ENCODE measurements around the gene GALE.
"Not testable (repeated sequence)": the region's sequence is repeated elsewhere in the genome, so short reads cannot be mapped to it uniquely, and the experiment has no call there.

GALE gene

DNA sequence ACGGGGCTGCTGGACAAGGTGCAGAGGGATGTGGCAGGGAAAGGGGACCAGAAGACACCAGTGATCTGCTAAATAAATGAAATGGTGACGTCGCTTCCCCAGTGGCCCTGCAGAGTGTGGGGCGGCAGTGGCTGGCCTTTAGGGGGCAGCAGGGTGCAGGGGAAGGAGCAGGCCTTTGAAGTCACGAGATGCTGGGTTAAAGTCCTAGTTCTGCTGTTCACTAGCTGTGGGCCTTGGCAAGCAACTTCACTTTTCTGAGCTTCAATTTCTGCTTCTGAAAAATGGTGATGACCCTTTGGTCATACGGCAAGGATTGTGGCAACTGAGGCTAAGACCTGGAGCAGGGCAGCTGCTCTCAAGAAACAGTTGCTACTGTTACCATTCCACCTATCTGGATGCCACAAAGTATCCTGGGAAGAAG is 9.2 kb upstream of the GALE start:
- peak; percentile 76 for DNase-seq (ENCODE audit: low spot score)

DNA sequence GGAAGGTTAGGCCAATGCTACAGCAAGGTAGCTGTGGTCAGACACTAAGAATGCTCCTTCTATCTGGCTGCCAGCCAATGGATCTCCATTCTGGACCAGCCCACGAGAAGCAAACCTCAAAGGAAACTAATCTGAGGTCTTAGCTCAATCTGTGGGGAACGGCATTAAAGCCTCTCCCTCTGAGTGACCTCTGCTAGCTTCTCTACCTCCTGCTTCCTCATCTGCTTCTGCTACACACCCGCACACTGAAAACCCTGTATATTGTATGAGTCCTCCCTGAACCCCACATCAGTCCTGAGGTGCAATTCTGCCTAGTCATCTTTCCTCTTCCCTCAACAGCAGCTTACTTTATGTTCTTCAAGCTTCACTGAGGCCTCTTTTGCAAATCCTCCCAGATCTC is 6.9 kb upstream of the GALE start:
- no peak for DNase-seq (ENCODE audit: low spot score)

DNA sequence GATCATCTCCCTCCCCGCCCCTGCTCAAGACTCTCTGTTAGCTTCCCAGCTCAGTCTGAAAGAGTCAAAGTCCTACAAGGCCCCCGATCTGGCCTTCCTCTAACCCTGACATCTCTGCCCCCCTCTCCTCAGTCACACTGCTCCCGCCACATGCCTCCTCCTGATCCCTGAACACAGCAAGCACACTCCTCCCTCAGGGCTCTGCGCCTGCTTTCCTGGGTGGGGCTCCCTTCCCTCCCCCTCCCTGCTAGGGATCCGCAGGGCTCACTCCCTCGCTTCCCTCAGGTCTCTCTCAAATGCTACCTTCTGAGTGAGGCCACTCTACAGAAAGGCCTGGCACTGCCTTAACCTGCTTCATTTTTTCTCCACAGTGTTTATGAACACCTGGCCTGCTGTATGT is 5.7 kb upstream of the GALE start:
- no peak for DNase-seq (ENCODE audit: low spot score)

DNA sequence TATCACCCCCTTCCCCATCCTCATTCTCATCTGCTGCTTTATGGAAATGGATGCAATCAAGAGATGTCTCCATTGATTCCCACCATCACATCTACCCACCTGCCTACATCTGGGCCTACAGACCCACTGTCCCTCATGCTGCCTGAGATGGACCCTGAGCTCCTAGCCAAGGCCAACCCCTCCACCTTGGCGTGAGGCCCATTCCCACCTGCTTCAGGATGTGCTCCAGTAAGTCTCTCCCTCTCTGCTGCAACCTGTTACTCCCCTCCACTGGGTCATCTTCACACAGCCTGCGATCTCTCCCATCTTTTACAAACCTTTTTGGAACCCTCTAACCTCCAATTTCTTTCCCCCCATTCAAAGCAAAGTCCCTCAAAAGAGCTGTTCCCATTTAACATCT is 4.5 kb upstream of the GALE start:
- DNase-seq (ENCODE audit: low spot score), result no peak

DNA sequence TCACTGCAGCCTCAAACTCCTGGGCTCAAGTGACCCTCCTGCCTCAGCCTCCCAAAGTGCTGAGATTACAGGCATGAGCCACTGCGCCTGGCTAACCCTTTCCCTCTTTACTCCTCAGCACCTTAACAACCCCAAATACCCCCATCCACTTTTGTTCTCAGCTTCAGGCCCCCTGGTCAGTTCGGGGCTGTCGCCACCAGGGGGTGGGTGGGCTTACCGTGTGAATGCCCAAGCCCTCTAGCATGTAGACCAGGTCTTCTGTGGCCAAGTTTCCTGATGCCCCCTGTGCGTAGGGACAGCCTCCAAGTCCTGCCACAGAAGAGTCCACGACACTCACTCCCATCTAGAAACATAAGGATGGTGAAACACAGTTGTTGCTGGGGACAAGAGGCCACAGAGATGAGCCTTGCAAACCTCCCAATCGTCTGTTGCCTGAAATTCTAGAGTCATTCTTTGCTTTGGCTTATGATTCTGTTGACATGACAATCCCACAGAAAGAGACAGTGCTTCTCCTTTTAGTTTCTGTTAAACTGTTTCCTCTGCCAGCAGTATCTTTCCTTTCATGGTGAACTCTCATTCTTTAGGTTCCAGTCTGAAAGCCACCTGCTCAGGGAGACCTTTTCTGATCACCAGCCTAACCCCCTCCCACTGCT is 3.8 kb upstream of the GALE start:
- DNase-seq (ENCODE audit: low spot score), result no peak

DNA sequence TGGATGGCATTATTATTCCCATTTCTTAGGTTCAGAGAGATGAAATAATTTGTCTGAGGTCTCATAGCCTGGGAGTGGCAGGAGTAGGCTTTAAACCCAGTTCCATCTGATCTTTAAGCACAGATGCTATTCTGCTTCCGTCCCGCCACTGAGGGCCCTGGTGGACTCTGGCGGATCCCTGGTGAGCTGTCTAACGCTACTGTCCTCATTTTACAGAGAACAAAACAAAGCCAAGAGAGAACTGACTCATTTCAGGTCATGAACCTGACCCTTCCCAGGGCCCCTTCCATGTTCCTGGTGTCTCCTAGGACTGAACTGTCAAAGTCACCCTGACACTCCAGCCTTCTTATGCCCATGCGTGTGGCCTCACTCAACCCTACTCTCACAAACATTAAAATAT is 3.1 kb upstream of the GALE start:
- DNase-seq (ENCODE audit: low spot score), result no peak

DNA sequence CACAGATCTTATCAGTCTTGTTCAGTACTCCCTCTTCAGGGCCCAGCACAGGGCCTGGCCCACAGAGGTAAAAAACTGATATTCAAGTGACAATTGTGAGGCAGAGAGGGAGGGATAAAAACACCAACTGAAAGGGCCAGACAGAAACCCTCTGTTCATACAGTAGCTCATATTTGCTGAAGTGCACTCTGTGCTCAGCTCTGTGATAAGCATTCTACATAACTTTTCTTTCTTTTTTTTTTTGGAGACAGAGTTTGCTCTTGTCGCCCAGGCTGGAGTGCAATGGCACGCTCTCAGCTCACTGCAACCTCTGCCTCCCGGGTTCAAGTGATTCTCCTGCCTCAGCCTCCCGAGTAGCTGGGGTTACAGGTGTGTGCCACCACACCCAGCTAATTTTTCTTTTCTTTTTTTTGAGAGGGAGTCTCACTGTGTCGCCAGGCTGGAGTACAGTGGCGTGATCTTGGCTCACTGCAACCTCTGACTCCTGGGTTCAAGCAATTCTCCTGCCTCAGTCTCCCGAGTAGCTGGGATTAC is 2.3 kb upstream of the GALE start:
- not testable (repeated sequence) for DNase-seq (ENCODE audit: low spot score)

DNA sequence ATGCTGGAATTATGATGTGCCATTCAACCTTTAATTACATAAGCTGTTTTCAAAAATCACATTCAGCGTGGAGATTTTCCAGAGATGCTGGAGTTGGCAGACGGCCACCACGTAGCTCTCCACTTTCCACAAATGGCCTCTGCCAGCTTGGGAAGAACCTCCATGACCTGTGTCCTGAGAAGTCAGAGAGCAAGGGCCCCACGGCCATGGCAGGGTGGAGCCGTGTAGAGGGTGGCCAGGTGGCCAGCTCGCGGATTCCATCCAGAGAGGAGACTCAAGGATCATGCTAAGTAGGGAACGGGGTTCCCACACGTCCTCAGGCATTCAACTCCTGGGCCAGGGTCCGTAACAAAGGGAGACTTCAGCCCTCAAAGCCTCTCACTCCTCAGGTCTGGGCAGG is 1.3 kb upstream of the GALE start:
- DNase-seq (ENCODE audit: low spot score), result no peak

DNA sequence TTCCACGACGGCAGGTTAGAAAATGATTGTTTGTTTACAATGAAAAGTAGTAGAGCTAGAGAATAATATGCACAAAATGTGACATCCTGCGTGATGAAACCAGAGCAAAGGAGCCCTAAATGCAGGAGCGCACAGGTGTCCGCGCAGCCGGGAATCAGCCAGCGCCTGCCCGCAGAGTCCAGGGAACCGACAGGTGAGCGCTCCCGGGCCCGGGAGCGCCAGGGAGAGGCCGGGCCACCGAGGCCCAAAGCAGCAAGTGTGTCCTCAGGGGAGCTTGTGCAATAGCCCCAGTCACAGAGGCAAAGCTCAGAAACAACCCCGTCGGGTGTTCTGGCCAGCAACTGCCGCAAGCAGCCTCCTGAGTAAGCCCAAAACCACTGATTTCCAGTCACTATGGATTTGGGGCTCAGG is 789 bp upstream of the GALE start:
- no peak for DNase-seq (ENCODE audit: low spot score)

DNA sequence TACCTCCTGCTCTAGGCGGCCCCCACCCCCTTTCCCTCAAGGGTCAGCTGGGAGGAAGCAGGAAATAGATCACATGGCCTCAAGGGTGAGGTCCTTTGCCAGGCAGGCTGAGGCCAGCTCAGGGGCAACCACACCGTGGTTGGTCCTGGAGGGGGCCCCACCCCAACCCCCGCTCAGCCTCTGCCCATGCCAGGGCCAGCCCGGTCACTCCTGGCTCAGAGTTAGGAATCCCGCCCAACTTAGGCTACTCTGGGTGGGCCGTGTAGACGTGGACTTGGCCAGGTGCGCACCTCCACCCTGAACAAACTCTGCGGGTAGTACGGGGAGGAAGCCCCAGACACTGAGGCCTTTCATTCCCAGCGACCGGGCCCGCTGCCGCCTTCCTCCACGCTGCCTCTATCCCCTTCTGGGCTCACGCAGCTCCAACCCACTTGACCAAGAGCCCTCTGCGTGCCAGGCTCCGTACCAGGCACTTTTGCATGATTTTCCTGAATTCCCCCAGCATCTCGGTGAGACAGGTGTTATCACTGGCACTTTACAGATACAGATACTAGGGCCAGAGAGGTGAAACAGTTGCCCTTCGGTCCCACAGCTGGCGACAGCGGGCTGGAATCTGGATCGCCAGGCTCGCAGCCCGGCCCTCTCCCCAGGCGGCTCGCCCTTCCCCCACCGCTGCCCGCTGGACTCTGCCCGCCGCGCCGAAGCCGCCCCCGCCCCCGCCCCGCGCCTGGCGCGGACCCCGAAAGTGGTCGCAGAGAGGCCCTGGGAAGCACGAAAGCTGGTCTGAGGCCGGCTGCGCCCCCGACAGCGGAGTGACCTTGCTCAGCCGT is 769 bp downstream of the GALE start:
- DNase-seq (ENCODE audit: low spot score), result peak; percentile 78

DNA sequence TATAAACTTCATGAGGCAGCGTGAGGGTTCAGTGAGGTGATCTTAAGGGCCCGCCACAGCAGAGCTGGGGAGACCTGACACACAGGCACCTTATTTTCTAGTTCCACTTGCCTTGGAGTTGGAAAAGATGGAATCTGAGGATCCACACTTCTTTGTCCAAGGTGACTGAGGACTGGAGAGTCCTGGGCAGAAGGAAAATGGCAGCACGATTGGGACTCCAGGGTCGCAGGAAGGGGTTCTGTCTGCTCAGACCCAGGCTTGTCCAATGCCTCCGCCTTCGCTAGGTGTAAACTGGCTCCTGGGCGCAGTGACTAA is 1.3 kb downstream of the GALE start:
- DNase-seq (ENCODE audit: low spot score), result no peak

DNA sequence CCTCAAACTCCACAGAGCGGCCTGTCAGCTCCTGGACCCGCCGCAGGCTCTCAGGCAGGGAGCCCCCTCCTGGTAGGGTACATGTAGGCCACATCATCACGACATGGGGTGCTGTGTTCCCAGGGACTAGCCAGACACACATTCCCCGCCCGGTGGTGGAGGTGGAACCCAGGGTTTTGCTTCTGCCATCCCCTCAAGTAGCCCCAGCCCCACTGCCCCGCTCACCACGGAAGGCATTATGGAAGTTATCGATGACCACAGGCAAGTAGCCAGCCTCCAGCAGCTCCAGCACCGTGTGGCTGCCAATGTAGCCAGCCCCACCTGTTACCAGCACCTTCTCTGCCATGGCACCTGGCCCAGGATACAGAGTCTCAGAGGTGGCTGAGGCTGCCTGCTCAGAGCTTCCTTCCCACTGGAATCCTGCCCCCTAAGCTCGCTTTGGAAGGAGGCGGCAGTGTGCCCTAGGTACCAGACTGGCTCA is 1.9 kb downstream of the GALE start:
- no peak for DNase-seq (ENCODE audit: low spot score)

DNA sequence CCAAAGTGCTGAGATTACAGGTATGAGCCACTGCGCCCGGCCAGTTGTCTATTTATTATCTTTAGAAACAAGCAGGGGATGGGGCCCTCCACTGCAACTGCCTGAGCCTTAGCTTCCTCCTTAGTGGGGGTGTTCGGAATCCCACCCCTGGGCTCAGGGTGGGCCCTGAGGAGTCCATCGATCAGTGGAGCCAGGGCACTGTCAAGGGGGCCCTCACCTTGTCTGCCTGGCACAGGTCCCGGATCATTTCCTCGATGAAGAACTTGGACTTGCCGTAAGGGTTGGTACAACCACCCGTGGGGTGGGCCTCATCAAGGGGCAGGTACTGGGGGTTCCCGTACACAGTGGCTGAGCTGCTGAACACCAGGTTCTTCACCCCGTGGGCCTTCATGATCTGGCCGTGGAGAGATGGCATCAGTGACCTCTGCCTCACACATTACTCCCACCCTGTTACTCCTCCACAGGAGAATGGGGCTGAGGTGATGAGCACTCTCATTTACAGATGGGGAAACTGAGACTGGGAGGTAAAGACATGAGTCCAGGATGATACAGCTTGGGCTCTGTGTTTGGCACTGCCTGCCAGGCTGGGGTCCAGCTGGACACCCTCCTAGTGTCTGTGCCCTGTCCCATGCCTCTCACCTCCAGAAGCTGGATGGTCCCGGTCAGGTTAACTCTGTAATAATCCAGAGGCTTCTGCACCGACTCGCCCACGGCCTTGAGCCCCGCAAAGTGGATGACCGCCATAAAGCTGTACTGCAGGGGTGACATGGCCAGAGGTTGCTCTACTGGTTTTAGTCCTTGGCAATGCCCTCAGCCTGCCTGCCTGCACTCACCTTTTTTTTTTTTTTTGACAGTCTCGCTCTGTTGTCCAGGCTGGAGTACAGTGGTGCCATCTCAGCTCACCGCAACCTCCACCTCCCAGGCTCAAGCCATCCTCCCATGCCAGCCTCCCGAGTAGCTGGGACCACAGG is 2.8 kb downstream of the GALE start:
- DNase-seq (ENCODE audit: low spot score), result no peak

DNA sequence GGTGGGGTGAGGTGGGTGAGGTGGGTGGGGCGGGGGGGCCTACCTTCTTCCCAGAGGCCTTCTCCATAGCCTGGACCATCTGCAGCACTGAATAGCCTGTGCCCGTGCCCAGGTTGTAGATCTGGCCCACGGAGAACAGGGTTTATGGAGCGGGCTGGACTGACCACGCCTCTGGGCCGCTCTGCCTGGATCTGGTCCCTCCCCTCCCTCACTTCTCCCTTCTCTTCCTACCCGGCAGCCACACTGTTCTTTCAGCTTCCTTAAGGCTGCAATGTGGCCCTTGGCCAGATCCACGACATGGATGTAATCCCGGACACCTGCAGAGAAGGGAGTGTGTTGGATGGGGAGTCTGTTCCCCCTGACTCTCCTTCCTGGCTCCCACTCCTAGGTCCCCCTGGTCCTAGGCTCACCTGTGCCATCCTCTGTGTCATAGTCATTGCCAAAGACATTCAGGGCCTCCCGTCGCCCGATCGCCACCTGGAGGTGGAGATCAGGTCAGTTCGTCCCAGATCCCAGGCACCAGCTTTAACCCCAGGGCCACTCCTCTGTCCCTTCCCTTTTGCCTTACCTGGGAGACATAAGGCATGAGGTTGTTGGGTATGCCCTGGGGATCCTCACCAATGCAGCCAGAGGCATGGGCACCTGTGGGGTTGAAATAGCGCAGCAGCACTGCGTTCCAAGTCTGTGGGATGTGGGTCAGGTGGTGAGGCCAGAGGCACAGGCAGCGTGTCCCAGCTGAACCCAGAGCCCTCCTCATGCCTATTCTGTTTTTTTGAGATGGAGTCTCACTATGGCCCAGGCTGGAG is 3.9 kb downstream of the GALE start:
- no peak for DNase-seq (ENCODE audit: low spot score)

DNA sequence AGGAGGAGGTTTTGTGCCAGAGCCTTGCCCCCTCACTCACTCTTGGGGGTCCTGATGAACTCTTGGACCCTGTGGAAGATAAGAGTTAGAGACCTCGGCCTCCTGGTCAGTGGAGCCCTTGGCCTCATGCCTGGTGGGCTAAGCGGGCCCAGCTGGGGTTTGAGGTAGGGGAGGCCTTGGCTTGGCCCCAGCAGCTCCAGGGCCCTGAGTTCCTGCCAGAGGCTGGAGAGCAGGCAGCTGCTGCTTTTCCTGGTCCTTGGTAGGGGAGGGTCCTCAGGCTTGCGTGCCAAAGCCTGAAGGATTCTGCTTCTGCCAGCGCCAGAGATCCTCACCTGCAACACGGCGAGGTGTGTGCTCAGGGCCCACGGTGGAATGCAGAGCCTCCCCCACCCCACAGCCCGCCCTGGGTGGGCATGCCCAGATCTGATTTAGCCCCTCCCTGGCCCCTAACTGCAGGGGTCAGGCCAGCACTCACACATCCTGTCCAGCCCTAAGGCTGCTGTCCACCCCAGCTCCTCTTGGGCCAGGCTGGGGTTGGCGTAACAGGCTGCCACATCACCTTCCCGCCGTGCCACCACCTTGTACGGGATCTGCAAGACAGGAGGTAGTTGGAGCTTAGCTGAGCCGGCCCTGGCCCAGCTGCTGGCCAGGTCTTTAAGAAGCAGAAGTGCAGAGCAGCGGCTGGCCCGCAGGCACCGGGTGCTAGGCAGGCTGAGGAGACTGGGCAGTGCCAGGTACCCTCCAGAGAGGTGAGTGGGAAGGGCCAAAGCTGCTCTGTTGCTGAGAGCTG is 4.7 kb downstream of the GALE start:
- no peak for DNase-seq (ENCODE audit: low spot score)

DNA sequence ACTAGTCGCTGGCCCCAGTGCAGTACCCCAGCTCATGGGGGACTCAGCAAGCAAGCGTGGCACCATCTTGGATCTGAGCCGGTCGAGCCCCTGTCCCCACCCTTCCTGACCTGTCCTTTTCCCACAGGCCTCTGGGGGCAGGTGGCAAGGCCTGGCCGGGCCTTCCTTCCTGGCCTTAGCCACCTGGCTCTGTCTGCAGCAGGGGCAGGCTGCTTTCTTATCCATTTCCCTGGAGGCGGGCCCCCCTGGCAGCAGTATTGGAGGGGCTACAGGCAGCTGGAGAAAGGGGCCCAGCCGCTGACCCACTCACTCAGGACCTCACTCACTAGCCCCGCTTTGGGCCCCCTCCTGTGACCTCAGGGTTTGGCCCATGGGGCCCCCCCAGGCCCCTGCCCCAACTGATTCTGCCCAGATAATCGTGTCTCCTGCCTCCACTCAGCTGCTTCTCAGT is 5.8 kb downstream of the GALE start:
- not testable (repeated sequence) for DNase-seq (ENCODE audit: low spot score)

DNA sequence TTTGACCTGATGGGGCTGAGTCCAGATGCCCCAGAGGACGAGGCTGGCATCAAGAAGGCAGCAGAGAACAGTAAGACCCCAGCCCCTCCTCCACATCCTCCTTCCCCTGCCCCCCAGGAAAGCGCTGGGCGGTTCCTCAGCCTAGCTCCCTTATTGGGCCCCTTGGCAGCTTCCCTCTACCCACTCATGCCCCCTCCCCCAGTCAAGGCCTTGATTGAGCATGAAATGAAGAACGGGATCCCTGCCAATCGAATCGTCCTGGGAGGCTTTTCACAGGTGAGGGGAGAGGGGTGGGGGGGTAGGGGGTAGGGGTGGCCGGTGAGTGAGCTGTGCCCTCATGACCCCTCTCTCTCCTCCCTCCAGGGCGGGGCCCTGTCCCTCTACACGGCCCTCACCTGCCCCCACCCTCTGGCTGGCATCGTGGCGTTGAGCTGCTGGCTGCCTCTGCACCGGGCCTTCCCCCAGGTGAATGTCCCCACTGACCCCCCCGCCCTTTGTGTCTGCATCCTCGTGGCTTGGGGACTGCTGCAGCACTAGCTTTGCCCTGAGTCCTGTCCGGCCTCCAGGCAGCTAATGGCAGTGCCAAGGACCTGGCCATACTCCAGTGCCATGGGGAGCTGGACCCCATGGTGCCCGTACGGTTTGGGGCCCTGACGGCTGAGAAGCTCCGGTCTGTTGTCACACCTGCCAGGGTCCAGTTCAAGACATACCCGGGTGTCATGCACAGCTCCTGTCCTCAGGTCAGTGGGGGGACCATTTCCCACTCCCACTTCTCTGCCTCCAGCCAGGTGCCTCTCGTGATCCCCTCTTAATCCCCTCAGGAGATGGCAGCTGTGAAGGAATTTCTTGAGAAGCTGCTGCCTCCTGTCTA is 6.5 kb downstream of the GALE start:
- DNase-seq (ENCODE audit: low spot score), result no peak

DNA sequence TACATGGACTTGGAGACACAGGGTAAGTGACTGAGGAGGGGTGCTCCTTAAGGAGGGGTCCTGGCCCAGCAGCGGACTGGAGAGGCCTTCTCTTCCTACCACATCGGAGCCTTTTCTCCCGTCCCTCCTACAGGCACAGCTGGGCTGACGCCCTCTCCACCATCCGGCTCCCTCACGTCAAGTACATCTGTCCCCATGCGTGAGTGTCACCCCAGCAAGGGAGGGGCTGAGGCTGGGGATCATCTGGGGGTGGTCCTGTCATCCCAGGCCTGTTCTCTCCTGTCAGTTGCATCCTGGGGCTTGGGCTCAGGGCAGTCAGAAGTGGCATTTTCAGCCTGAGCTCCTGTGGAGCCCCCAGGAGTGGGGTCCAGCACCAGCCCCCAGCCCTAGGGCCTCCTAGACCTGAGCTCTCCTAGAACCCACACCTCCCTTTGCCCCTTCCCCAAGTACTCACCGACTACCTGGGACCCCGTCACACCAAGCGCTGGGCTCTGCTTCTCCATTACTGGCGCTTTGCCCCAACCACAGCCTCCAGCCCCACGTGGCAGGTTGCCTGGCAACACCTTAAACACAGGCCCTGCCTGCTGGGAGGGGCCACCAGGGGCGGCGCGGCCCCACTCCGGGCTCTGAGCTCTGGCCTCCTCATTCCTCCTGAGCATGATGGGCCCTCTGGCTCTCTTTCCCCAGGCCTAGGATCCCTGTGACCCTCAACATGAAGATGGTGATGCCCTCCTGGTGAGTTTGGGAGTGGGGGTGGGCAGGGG is 7.4 kb downstream of the GALE start:
- DNase-seq (ENCODE audit: low spot score), result no peak

Measured in ecto neural progenitor cell (in vitro differentiated cells).